GM21529 (cell line): ENCODE data around the gene C1QB.
"Not testable (repeated sequence)": the region's sequence is repeated elsewhere in the genome, so short reads cannot be mapped to it uniquely, and the experiment has no call there.

Experiments used
- ATAC-seq: cut with Tn5 transposase; IDR thresholded peaks from one replicate; pipeline ENCODE4 v1.9.1; 2021; ENCODE audit not compliant: unreplicated experiment

The C1QB gene

DNA sequence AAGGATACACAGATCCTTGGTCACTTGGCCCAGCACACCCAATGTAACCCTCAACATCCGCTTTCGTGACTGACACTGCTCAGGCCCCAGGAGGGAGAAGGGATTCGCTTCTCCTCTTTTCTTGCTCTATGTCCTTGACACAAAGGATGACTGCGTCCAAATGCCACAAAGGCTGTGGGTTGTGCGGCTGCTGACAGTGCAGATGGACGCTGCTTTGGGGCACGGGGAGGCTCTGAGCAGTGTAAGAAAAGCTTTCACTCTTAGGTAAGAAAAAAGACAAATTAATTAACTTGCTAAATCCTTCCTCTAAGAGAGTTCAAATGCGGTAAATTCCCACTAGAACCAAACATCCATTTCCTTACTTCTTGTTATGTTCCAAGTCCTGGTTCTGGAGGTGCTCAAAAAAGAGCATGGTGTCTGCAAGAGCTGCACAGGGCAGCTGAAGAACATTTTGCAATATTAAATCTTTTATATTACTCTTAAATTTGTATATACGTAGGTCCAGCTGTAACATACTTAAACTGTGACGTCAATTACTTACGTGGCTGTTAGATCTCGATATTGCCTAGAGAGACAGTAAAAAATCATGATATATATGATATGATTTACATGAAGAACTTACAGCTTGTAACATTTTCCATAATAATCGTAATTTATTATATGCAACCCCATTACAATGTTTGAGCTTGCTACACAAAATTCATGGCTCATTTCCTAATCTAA is 38.2 kb downstream of the C1QB start:
- ATAC-seq, result no peak

DNA sequence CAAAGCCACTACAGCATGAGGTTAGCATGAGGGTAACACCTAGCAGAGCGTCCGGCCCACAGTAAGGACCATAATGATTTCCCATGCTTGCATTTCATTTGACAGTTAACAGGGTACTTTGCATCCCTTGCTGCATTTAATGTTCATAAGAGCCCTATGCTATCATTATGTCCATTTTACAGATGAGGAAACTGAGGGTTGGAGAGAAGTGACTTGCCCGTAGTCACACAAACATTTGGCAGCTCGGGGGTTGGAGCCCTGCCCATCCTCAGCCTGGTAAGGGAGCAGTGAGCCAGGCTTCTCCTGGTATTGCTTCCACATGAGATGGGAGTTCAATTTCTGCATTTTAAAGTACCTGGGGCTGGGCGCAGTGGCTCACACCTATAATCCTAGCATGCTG is 41.1 kb downstream of the C1QB start:
- ATAC-seq, result no peak

DNA sequence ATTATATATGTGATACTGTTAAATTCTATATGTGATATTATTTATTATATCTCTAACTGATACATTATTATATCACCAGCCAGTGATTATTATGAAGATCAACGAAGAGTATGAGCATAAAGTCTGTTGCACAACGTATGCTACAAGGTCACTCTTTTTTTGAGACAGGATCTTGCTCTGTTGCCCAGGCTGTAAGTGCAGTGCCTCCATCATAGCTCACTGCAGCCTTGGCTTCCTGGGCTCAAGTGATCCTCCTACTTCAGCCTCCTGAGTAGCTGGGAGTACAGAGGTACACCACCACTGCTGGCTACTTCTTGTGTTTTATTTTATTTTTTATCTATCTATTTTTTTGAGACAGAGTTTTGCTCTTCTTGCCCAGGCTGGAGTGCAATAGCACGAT is 43.6 kb downstream of the C1QB start:
- no peak for ATAC-seq

DNA sequence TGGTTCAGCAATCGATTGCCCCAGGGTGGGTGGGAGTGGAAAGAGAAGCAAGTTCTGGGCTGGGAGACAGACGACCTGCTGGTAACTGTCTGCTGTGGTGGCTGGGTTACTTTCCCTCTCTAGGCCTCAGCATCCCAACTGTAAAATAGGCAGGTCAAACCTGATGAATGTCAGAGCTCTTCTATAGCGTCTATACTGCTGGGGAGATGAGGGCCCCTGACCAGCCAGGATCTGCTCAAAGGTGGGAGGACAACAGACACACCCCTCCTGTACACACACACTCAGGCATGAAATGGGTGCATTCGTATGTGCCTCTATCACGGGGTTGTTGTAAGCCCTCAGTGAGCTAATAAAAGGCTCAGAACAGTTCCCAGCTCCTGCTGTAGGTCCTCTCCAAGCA is 44.9 kb downstream of the C1QB start:
- ATAC-seq, result no peak

- ATAC-seq, result no peak
Observed at GRCh38 chr1:22699681-22700520, 46.9 kb downstream of the C1QB start.

DNA sequence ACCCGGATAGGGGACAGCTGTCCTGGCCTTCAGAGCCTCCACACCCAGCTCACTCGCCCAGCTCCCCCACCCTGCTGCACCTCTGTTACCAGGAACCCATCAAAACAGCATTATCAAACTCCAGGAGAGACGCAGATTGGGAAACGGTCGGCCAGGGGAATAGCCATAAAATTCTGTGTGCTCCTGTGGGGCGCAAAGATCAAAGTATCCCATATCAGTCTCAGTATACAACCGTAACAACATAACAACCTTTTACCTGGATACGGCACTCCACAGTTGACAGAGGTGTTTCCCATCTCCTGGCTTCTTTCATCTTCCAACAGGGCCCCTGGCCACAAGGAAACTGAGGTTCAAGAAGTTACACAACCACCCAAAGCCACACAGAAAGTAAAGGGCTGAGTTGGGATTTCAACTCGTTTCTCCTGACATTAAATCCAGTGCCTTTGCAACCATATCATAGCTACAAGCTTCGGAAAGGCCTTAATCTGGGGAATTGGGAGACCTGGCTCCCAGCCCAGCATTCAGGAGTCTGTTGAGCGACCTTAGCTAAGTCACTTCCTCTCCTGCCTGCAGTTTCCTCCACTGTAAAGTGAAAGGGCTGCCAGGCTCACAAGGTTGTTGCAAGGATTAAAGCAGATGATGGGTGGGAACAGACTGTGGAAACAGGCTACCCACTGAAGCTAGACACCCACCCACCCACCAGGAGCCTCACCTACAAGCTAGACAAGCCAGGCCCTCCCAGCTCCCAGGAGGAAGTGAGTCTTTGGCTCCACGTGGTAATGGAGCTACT is 49.5 kb downstream of the C1QB start:
- no peak for ATAC-seq

GRCh38 chr1:22704440-22705067 is 51.5 kb downstream of the C1QB start:
- no peak for ATAC-seq

DNA sequence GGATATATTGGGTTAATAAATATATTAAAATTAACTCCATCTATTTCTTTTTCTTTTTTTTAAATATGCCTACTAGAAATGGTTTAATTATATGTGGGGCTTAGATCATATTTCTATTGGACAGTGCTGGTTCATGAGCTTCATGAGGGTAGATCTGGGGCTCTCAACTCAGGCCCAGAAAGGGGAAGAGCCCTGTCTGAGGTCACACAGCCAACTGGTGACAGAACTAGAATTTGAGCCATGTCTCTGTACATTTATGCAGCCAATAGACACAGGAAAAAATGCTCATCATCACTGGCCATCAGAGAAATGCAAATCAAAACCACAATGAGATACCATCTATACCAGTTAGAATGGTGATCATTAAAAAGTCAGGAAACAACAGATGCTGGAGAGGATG is 52.5 kb downstream of the C1QB start:
- no peak for ATAC-seq

- ATAC-seq, result not testable (repeated sequence)
Observed at GRCh38 chr1:22706100-22706499, 53.1 kb downstream of the C1QB start.

- ATAC-seq, result no peak
Observed at GRCh38 chr1:22708777-22709176, 55.7 kb downstream of the C1QB start.

DNA sequence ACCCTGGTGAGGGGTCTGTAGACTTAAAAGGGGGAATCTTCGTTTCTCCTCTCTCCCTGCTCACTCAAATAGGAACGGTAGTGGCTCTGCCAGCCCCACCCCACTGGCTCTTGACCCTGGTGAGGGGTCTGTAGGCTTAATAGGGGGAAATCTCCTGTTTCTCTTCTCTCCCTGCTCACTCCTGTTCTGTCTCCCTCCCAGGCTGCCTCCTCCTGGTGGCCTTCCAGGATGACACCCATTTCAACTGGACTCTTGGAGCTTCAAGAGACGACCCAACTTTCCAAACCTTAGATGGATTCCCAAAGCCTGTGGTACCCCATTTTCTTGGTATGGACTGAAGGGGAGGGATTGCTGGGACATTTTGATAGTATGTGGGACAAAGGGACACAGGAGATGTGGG is 56.2 kb downstream of the C1QB start:
- no peak for ATAC-seq

- ATAC-seq, result no peak
Observed at GRCh38 chr1:22709891-22710700, 57.1 kb downstream of the C1QB start.

DNA sequence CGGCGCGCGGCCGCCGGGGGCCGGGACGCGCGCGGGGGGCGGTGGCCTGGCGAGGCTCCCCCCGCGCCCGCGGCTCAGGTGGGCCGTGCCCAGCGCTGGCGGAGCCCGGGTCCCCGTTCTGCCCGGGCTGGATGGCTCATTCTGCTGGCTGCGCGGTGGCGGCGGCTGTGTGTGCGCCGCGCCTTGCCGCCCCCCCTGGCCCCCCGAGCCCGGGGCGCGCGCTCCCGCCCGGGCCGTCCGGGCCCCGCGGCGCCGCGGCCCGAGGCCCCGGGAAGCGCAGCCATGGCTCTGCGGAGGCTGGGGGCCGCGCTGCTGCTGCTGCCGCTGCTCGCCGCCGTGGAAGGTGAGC is 57.6 kb downstream of the C1QB start, which contains the start of gene EPHB2:
EPHB2 (plus strand) TSS at position 139 of the 349 bp plus-strand sequence; CDS start at position 283, 144 bp downstream.
- ATAC-seq, result no peak

- ATAC-seq, result no peak
Observed at GRCh38 chr1:22711071-22711470, 58.0 kb downstream of the C1QB start.
